ENCODE measurements around the gene B4GALNT1.

GRCh38 chr12:57607958-57608663 lies 24.9 kb downstream of the B4GALNT1 start:
- no peak for TF ChIP-seq POLR2A (IDR thresholded peaks at IDR 0.05)
- TF ChIP-seq, protein P1, sequence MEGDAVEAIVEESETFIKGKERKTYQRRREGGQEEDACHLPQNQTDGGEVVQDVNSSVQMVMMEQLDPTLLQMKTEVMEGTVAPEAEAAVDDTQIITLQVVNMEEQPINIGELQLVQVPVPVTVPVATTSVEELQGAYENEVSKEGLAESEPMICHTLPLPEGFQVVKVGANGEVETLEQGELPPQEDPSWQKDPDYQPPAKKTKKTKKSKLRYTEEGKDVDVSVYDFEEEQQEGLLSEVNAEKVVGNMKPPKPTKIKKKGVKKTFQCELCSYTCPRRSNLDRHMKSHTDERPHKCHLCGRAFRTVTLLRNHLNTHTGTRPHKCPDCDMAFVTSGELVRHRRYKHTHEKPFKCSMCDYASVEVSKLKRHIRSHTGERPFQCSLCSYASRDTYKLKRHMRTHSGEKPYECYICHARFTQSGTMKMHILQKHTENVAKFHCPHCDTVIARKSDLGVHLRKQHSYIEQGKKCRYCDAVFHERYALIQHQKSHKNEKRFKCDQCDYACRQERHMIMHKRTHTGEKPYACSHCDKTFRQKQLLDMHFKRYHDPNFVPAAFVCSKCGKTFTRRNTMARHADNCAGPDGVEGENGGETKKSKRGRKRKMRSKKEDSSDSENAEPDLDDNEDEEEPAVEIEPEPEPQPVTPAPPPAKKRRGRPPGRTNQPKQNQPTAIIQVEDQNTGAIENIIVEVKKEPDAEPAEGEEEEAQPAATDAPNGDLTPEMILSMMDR (IDR thresholded peaks at IDR 0.05): no peak

Measured in body of pancreas (tissue), 4 donors.